Testis (tissue), 3 donors: ENCODE results near the gene PMF1. TPM values are rescaled to one million over a fixed set of nuclear protein-coding genes. Genes with fewer than 3 reads are reported as not detected.

Experiments used
- DNase-seq: peaks from one replicate; pipeline ENCODE4 v3.0.0-alpha.2; 2019
- H3K27ac ChIP-seq, 2 donors: fragments of 200-600 bp; sonication (generic); one replicate each; pipeline ENCODE4 v1.5.1; 2019
- H3K27me3 ChIP-seq: fragments of 200-600 bp; sonication (generic); one replicate; pipeline ENCODE4 v1.5.1; 2019
- H3K36me3 ChIP-seq: fragments of 200-600 bp; sonication (generic); one replicate; pipeline ENCODE4 v1.5.1; 2017; ENCODE audit warnings: low read depth; ENCODE audit errors: missing control alignments
- H3K4me1 ChIP-seq: fragments of 200-600 bp; sonication (generic); one replicate; pipeline ENCODE4 v1.5.1; 2019
- H3K4me3 ChIP-seq, 2 donors: fragments of 200-600 bp; sonication (generic); one replicate each; pipeline ENCODE4 v1.5.1; 2017 to 2019
- H3K9me3 ChIP-seq: fragments of 200-600 bp; sonication (generic); one replicate; pipeline ENCODE4 v1.5.1; 2017
- POLR2A ChIP-seq: fragments of 450-650 bp; IDR thresholded peaks from one replicate; pipeline ENCODE4 v1.6.1; 2017; ENCODE audit warnings: antibody characterized with exemption, mild to moderate bottlenecking, moderate library complexity
- WGBS, 2 donors: methylation state at CpG; one replicate each; pipeline ENCODE4 v1.1.5; 2018; 5-methylcytosine and 5-hydroxymethylcytosine counted together
- intact Hi-C: fragments of 100-400 bp; cut with DNase I; formaldehyde crosslinking; loops from one replicate; pipeline ENCODE4 v1.15.1; 2023; ENCODE audit warnings: low total_unique reads
- polyA plus RNA-seq: library from polyadenylated mRNA; stranded (reverse); fragments of 350-450 nt; fragmentation: Illumina TruSeq; extraction: RNeasy Lipid Tissue Mini Kit (QIAGEN cat#74804); gene quantifications from one replicate; pipeline ENCODE4 v1.2.3, GENCODE V29; 2014; ENCODE audit warnings: low read depth, low replicate concordance; ENCODE audit not compliant: insufficient read depth
- total RNA-seq, 2 donors: library from RNA; depleted of rRNA; stranded (reverse); fragments of >200 nt; gene quantifications; one replicate each; pipeline ENCODE4 v1.2.3, GENCODE V29; 2016
- TF ChIP-seq, protein P1 (sequence below), 3 experiments: fragments of 450-650 bp in 2 of 3; fragments of 200-600 bp in 1 of 3; sonication (generic) in 1 of 3; IDR thresholded peaks; one replicate each; pipeline ENCODE4 v1.5.1; 2016 to 2019; ENCODE audit warnings: antibody characterized with exemption in 3 of 3, mild to moderate bottlenecking in 2 of 3, moderate library complexity in 1 of 3

PMF1 gene
- total and polyA plus RNA-seq, 3 donors from 2014 or later, result 32.3 to 47.0 (median 38.1) TPM

- intact Hi-C loops, result no loop called here
- Histone ChIP-seq H3K36me3 (no peaks in the 10 kb centered on the region), H3K4me1 (peaks cover 5% of the 10 kb centered on the region), H3K9me3 (no peaks in the 10 kb centered on the region), H3K27me3 (no peaks in the 10 kb centered on the region), H3K4me3 (no peak overlapping the region), H3K27ac (peak overlapping the region; percentile 2 to 44)
- TF ChIP-seq POLR2A, result no peak
- TF ChIP-seq, protein P1, sequence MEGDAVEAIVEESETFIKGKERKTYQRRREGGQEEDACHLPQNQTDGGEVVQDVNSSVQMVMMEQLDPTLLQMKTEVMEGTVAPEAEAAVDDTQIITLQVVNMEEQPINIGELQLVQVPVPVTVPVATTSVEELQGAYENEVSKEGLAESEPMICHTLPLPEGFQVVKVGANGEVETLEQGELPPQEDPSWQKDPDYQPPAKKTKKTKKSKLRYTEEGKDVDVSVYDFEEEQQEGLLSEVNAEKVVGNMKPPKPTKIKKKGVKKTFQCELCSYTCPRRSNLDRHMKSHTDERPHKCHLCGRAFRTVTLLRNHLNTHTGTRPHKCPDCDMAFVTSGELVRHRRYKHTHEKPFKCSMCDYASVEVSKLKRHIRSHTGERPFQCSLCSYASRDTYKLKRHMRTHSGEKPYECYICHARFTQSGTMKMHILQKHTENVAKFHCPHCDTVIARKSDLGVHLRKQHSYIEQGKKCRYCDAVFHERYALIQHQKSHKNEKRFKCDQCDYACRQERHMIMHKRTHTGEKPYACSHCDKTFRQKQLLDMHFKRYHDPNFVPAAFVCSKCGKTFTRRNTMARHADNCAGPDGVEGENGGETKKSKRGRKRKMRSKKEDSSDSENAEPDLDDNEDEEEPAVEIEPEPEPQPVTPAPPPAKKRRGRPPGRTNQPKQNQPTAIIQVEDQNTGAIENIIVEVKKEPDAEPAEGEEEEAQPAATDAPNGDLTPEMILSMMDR (IDR thresholded peaks at IDR 0.05), result no peak
- 61 to 63% methylated on average over 4 of the region's 4 CpGs for WGBS, 2 donors
- peak; percentile 75 for DNase-seq
Observed at GRCh38 chr1:156268336-156268735, 55.5 kb downstream of the PMF1 start.

DNA sequence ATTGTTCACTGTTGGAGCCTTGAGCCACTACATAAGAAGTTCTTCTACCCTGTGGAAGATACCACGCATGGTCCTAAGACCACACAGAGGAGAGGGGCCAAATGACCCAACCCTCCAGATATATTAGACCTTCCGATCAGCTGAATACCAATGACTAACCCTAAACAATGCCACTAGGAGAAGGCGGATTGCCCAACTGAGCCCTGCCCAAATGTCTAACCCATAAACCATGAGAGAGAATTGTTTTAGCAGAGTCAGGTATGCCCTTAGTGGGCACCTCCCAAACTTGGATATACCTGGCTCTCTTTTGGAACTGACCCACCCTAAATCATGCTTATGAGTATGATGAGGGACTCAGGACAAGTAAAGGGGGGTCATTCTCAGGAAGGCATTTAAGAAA, 57.5 kb downstream of the PMF1 start:
- no peak for DNase-seq
- Histone ChIP-seq H3K9me3 (no peaks in the 10 kb centered on the region), H3K4me3 (no peak overlapping the region), H3K36me3 (no peaks in the 10 kb centered on the region), H3K27me3 (no peaks in the 10 kb centered on the region), H3K27ac (no peak overlapping the region), H3K4me1 (peaks cover 5% of the 10 kb centered on the region)
- intact Hi-C loops, result no loop called here
- TF ChIP-seq POLR2A, result no peak
- TF ChIP-seq, protein P1 (IDR thresholded peaks at IDR 0.05), result no peak
- WGBS, 2 donors, result 91 to 92% methylated on average over 3 of the region's 3 CpGs

DNA sequence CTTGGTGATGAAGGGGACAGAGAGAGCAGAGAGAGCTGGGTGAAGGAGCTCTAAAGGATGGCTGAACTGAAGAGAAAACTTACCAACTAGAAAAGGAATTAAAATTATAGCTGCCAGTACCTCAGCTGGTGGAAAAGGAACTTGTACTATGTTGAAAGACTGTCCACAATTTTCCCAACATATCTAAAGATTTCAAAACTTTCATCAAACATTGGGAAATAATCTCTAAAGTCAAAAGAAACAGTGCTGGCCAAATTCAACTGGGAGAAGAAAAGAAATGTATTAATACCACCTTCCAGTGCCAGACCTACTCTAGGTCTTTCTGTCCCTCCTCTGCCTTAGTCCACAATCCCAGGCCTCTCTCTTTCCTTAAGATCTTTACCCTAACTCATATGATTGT, 63.7 kb downstream of the PMF1 start:
- no peaks in the 10 kb centered on the region for H3K36me3 ChIP-seq

GRCh38 chr1:156276966-156277381, 64.2 kb downstream of the PMF1 start:
- H3K36me3 ChIP-seq, result no peaks in the 10 kb centered on the region
- no peak overlapping the region for H3K27ac ChIP-seq

More for the DNA sequence above, 63.7 kb downstream of the PMF1 start:
- H3K27me3 ChIP-seq, result no peaks in the 10 kb centered on the region
- TF ChIP-seq, protein P1 (IDR thresholded peaks at IDR 0.05), result no peak
- TF ChIP-seq POLR2A, result no peak
- H3K27ac ChIP-seq, result no peak overlapping the region
- H3K4me3 ChIP-seq, result no peak overlapping the region
- no peaks in the 10 kb centered on the region for H3K9me3 ChIP-seq
- peaks cover 11% of the 10 kb centered on the region for H3K4me1 ChIP-seq
- DNase-seq, result no peak
- intact Hi-C loops, result no loop called here

GRCh38 chr1:156279837-156280236, 67.0 kb downstream of the PMF1 start:
- Histone ChIP-seq H3K27ac (no peak overlapping the region), H3K4me3 (no peak overlapping the region), H3K27me3 (no peaks in the 10 kb centered on the region), H3K4me1 (peaks cover 20% of the 10 kb centered on the region), H3K9me3 (no peaks in the 10 kb centered on the region), H3K36me3 (no peaks in the 10 kb centered on the region)
- no peak for DNase-seq
- intact Hi-C loops, result no loop called here
- 87 to 92% methylated on average over 3 of the region's 3 CpGs for whole genome bisulfite sequencing, 2 donors
- no peak for TF ChIP-seq POLR2A
- TF ChIP-seq, protein P1 (IDR thresholded peaks at IDR 0.05), result no peak

More at GRCh38 chr1:156276966-156277381, 64.2 kb downstream of the PMF1 start:
- no peaks in the 10 kb centered on the region for H3K27me3 ChIP-seq
- H3K4me1 ChIP-seq, result peaks cover 14% of the 10 kb centered on the region
- no peak overlapping the region for H3K4me3 ChIP-seq
- intact Hi-C loops, result no loop called here
- 79 to 88% methylated on average over 6 of the region's 6 CpGs for WGBS, 2 donors
- no peak for DNase-seq
- H3K9me3 ChIP-seq, result no peaks in the 10 kb centered on the region
- TF ChIP-seq, protein P1 (IDR thresholded peaks at IDR 0.05), result no peak
- no peak for TF ChIP-seq POLR2A
